Stimulated activated naive CD8-positive, alpha-beta T cell treated with anti-CD3 and anti-CD28 coated beads, Interleukin-15, Interleukin-2, amounts not matched to agents 100 U/mL and 50 U/mL, for 24 hours (primary cell): ENCODE data around the gene PGM2L1.
"Not testable (repeated sequence)": the region's sequence is repeated elsewhere in the genome, so short reads cannot be mapped to it uniquely, and the experiment has no call there.

Experiments
- ATAC-seq: fragments of 150-1000 bp; cut with Tn5 transposase; one replicate; pipeline ENCODE4 v1.10.0; 2021
- DNase-seq: peaks from one replicate; pipeline ENCODE4 v3.0.0; 2021

Gene PGM2L1

DNA sequence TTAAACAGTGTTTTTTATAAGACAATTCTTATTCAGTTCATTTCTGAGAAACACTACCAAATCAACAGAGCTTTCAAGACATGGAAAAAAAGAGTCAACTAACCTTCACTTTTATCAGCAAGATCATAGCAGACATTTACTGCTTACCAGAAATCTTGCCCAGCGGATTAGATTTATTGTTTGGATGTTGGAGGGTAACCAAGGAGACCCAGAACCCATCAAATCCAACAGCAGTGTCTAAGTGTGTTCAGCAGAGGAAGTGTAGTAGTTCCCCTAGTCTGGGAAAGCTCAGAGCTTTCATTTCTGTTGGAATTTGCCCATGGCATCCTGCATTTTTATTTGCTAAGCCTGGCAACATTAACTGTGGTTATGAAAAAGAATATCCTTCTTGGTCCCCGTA lies 2.4 kb upstream of the PGM2L1 start:
- peak; percentile 9 for ATAC-seq
- DNase-seq, result no peak

DNA sequence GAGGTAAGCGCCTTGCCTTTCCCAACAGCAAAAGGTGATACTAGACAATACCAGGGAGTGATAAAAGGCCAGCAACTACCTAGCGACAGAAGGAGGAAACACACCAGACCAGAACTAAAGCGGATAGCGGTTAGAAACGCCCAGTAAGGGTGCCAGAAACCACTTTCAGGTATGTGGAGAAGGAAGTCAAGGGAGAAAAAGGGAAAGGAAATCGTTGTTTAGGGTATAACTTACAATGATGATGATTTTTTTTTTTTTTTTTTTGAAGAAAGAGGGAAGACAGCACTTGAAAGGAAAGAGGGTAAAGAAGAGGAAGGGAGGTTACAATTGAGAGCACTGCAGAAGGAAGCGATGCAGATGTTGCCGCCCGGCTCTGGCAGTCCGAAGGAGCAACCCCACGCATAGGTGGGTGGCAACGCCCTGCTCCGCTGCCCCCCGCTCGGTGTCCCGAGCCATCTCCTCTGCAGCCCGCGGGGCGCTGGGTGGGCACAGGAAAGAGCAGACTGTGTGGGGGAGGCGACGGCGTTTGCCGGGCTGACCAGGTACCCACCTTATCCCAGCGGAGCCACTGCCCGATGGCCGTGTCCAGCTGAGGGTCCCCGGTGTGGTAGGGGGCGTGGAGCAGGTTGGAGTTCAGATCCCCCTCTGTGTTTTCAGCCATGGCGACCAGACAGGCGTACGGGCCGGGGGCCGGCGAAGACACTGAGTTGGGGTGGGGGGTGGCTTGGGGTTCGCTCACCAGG lies 561 bp downstream of the PGM2L1 start:
- DNase-seq, result peak; percentile 38
- peak; percentile 3 for ATAC-seq

GRCh38 chr11:74392256-74392655 lies 6.0 kb downstream of the PGM2L1 start:
- ATAC-seq (no peak), DNase-seq (no peak)

GRCh38 chr11:74391193-74391592 lies 7.0 kb downstream of the PGM2L1 start:
- ATAC-seq (no peak), DNase-seq (no peak)

DNA sequence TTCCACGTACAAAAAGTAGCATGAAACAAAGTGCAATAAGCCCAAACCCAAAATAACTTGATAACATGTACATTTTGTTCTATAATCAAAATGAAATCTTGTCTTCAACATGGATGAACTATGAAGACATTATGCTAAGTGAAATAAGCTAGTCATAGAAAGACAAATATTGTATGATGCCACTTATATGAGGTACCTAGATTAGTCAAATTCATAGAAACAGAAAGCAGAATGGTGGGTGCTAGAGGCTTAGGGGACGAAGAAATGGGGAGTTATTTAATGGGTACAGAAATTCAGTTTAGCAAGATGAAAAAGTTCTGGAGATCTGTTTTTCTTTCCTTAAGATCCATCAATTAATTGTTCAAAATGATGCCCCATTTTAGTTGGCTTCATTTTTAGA lies 7.5 kb downstream of the PGM2L1 start:
- ATAC-seq (peak; percentile 68), DNase-seq (no peak)

GRCh38 chr11:74388678-74389327 lies 9.4 kb downstream of the PGM2L1 start:
- DNase-seq (peak; percentile 75), ATAC-seq (peak; percentile 93)

GRCh38 chr11:74384641-74385040 lies 13.6 kb downstream of the PGM2L1 start:
- no peak for ATAC-seq
- DNase-seq, result no peak

GRCh38 chr11:74380746-74381439 lies 17.3 kb downstream of the PGM2L1 start:
- DNase-seq (no peak), ATAC-seq (no peak)

DNA sequence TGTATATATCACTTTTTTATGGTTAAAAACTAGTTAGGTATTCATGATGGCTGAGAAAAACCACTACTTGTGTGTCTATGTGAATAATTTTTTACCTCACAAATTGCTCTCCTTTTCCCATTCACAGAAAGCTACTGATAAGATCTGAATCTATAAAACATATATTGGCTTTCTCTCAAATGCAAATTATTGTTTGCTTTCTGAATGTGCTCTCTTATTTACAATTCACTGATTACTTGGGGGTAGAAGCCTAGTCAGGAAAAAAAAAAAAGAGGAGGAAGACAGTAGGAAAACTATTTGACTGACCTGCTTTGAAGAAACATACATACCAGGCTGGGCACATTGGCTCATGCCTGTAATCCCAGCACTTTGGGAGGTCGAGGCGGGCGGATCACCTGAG lies 20.5 kb downstream of the PGM2L1 start:
- ATAC-seq (no peak), DNase-seq (no peak)

GRCh38 chr11:74373382-74373781 lies 24.9 kb downstream of the PGM2L1 start:
- no peak for ATAC-seq
- DNase-seq, result no peak

GRCh38 chr11:74371269-74372052 lies 26.8 kb downstream of the PGM2L1 start:
- DNase-seq (no peak), ATAC-seq (no peak)

DNA sequence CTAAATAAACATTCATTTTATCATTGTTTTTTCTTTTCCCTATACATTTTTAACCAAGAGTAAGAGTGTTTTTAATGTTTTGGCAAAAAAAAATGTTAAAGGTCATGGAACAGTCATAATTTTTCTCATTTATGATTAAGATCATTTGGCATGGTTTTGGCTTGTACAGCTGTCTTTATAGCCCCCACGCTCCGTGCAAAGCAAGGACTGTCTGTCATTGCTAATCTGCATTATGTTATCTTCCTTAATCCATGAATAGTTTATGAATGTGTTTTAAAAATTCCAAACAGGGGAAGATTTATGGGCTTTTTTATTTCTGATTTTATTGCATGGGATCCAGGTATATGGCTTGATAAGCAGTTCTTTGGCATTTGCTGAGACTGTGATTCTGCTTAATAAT lies 28.1 kb downstream of the PGM2L1 start:
- ATAC-seq (no peak), DNase-seq (no peak)

- DNase-seq (no peak), ATAC-seq (no peak)
These were observed 30.4 kb downstream of the PGM2L1 start for GRCh38 chr11:74367881-74368280.

DNA sequence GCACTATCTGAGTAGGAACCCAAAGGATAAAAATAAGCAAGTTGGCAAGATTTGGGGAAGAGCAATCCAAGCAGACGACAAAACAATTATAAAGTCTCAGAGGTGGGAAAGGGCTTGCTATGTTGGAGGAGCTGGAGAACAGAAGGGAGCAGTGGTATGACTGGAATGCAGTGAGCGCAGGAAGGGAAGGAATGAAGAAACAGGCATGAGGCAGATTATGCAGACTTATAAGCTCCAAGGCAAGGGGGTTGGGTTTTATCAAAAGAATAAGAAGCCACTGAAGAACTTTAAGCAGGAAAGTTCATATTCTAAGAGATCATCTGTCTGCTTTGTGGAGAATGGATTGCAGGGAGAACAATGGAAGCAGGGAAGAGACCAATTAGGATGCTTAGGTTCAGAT lies 31.7 kb downstream of the PGM2L1 start:
- ATAC-seq (no peak), DNase-seq (no peak)

DNA sequence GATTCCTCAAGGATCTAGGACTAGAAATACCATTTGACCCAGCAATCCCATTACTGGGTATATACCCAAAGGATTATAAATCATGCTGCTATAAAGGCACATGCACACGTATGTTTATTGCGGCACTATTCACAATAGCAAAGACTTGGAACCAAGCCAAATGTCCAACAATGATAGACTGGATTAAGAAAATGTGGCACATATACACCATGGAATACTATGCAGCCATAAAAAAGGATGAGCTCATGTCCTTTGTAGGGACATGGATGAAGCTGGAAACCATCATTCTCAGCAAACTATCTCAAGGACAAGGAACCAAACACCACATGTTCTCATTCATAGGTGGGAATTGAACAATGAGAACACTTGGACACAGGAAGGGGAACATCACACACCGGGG lies 32.4 kb downstream of the PGM2L1 start:
- not testable (repeated sequence) for DNase-seq, ATAC-seq

DNA sequence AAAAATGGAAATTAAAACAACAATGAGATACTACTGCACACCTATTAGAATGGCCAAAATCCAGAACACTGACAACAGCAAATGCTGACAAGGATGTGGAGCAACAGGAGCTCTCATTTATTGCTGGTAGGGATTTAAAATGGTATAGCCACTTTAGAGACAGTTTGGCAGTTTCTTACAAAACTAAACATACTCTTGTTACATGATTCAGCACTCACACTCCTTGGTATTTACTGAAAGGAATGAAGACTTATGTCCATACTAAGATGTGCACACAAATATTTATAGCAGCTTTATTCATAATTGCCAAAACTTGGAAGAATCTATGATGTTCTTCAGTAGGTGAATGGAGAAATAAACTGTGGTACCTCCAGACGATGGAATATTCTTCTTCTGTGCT lies 40.8 kb downstream of the PGM2L1 start:
- no peak for DNase-seq

DNA sequence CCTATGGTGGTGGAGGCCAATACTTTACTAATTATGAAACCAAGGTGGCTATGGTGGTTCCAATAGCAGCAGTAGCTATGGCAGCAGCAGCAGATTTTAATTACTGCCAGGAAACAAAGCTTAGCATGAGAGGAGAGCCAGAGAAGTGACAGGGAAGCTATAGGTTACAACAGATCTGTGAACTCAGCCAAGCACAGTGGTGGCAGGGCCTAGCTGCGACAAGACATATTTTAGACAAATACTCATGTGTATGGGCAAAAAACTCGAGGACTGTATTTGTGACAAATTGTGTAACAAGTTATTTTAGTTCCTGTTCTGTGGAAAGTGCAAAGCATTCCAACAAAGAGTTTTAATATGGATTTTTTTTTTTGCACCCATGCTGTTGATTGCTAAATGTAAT lies 42.6 kb downstream of the PGM2L1 start:
- no peak for ATAC-seq
- no peak for DNase-seq

More for the DNA sequence above, 40.8 kb downstream of the PGM2L1 start:
- ATAC-seq, result no peak

DNA sequence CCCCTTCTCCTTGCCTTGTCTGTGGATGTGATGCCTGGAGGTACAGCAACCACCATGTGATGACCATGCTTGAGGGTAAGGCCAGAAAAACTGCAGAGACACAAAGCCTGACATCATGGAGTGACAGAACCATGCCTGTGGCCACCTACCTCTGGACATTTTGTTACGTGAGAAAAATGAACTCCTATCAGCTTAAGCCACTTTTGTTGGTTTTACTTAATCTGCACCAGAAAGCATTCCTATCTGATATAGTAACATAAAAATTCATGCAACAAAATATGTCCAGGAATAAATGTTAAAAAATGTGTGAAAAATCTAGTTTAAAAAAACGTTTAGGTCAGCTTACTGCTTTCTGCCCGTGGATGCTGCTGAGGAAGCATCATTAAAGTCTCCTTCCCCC lies 44.2 kb downstream of the PGM2L1 start:
- ATAC-seq (no peak), DNase-seq (no peak)

- DNase-seq, result no peak
- ATAC-seq, result no peak
These were observed 50.9 kb downstream of the PGM2L1 start for GRCh38 chr11:74347381-74347780.

DNA sequence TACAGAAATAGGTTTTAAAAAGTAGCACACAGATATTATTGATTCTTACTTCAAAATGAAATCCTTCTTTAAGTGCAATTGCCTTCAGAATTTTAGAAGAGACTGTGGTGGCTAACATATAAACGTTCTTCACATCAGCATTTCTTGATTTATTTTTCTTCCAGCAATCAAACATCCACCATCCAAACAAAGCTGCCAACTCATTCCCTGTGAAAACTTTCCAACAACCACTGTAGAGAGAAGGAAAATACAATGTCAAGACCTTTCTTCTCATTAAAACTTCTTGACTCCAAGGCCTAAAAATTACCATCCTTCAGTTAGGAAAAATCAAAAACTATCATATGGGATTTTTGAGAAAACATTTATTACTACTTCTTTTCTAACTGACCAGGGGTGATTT lies 52.8 kb downstream of the PGM2L1 start:
- ATAC-seq, result no peak

GRCh38 chr11:74341921-74342320 lies 56.3 kb downstream of the PGM2L1 start:
- ATAC-seq (no peak), DNase-seq (no peak)

More for the DNA sequence above, 52.8 kb downstream of the PGM2L1 start:
- DNase-seq, result no peak

GRCh38 chr11:74339619-74340018 lies 58.6 kb downstream of the PGM2L1 start:
- DNase-seq, result no peak
- no peak for ATAC-seq

GRCh38 chr11:74338963-74339362 lies 59.3 kb downstream of the PGM2L1 start:
- no peak for DNase-seq
- no peak for ATAC-seq
